Left cardiac atrium (tissue), 4 donors: ENCODE data around the gene ZFYVE27. TPM values are rescaled to one million over a fixed set of nuclear protein-coding genes. Genes with fewer than 3 reads are reported as not detected.

Experiments
- ATAC-seq, 2 donors: fragments of 200-7000 bp; cut with Tn5 transposase; one replicate each; pipeline ENCODE4 v1.9.1; 2020; ENCODE audit warnings: mild to moderate bottlenecking in 2 of 2, moderate library complexity in 2 of 2
- DNase-seq: peaks from one replicate; pipeline ENCODE4 v3.0.0-alpha.2; 2020
- intact Hi-C, 2 donors: fragments of 100-400 bp; cut with DNase I; formaldehyde crosslinking; loops; one replicate each; pipeline versions ENCODE4 v1.14.1 to v1.15.1; 2022 to 2023
- total RNA-seq, 2 donors: library from RNA; stranded (reverse); fragmentation: NEBNext Ultra II Directional; extraction: Animal tissue kit (Norgen Biotek cat#: 25700); gene quantifications; one replicate each; pipeline ENCODE4 v1.2.1, GENCODE V29; 2021
- donor health status: DM: no; HTN: yes; CAD: no.
- donor health status: DM: no; HTN: yes; CAD: no; lungs with severe emphysema.
- donor health status: DM: yes; HTN: yes; CAD: no.
- donor health status: Dilated cardiomyopathy.

ZFYVE27 gene
- total RNA-seq, 2 donors from 2014 or later: 15.7 to 19.5 TPM

DNA sequence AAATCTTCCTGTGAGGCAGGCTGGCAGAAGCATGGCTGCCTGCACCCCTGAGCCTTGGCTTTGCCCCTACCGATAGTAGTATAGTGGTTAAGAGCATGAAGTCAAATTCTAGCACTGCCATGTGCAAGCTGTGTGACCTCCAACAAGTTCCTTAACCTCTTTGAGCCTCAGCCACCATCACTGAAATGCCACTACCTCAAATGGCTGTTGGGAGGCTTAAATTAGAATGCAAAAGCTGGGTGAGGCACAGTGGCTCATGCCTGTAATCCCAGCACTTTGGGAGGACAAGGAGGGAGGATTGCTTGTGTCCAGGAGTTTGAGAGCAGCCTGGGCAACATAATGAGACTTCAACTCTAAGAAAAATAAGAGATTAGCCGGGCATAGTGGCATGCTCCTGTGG, 26.5 kb downstream of the ZFYVE27 start:
- no peak for DNase-seq
- ATAC-seq: peak; percentile 5 to 12
- intact Hi-C loops: no loop called here

DNA sequence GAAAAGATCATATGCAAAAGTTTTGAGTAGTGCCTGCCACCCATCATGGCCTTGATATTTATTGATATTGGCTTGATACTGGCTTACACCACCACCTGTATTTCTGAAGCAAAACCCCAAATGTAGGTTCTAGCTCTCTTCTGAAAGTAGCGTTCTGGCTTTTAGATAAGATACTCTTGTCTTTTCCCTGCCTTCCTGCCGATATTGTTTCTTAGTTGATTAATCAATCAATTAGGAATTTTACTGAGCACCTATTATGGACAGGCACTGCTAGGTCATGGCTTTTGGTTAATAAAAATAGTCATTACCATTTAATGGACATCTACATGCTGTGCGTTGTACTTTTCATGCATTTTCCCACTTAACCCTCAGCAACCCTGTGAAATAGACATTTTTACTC, 27.0 kb downstream of the ZFYVE27 start:
- no peak for ATAC-seq
- DNase-seq: no peak
- intact Hi-C loops: no loop called here

DNA sequence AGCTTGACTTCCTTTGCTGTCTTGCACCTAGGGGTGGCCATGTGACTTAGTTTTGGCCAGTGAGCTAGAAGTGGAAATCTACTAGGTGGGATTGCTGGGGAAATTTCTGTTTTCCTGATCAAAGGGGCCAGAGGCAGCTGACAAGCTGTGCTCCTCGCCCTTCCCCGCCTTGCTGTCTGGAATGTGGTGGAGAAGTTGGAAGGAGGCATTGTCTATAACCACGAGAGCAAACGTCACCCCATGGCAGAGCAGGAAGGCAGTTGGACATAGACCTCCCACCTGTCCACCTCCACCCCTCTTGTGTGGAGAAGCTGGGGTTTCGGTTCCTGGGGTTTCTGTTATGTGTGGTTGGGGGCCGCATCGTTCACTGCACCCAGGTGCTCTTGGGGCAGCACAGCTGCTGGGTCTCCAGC, 27.6 kb downstream of the ZFYVE27 start:
- no peak for DNase-seq
- ATAC-seq: peak in 1 of 2 donors; percentile 6
- intact Hi-C loops: no loop called here

DNA sequence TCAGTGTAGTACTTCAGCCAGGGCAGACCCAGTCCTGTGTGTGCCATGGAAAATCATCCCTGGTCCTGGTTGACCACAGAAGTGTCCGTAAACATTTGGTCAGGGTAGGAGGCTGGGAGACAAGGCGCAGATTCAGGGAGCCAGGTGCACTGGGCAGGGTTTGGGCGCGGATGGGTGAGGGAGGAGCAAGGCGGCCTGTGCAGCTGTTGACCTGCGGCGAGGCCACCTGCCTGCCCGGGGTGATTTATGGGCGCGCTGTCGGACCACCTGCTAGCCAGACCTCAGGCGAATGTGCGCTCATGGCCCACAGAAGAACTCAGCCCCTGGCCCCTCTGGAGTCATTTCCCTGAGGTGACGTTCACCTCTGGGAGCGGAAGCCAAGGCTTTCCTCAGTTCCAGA, 28.3 kb downstream of the ZFYVE27 start:
- DNase-seq (no peak), ATAC-seq (peak in 1 of 2 donors; percentile 4)
- intact Hi-C loops: no loop called here

DNA sequence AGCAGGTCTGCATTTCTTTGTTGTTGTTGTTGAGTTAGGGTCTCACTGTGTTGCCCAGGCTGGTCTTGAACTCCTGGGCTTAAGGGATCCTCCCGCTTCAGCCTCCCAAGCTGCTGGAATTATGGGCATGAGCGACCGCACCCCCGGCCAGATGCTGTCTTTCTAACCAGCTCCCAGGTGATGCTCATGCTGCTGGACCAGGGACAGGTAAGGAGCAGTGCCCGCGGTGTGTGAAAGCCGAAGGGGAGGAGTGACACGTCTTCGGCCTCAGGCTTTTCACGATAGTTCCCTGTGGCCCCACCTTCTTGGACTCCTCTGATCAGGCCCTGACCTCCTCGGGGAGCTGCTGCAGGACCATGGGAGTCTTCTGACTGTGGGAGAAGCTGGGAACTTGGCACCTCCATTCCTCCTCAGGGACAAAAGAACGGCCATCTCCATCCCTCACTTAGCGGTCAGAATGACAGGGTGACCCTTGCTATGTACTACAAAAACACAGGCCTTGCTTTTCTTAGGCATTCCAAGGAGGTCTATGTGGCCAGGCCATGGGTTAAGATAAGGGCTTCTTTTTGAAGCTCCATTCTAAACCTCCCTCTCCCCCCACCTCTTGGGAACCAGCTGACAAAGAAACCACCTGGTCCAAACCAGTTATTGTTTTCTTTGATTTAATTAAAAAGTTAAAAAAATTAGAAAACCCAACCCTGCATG, 29.3 kb downstream of the ZFYVE27 start:
- intact Hi-C loops: no loop called here
- DNase-seq (no peak), ATAC-seq (no peak)

DNA sequence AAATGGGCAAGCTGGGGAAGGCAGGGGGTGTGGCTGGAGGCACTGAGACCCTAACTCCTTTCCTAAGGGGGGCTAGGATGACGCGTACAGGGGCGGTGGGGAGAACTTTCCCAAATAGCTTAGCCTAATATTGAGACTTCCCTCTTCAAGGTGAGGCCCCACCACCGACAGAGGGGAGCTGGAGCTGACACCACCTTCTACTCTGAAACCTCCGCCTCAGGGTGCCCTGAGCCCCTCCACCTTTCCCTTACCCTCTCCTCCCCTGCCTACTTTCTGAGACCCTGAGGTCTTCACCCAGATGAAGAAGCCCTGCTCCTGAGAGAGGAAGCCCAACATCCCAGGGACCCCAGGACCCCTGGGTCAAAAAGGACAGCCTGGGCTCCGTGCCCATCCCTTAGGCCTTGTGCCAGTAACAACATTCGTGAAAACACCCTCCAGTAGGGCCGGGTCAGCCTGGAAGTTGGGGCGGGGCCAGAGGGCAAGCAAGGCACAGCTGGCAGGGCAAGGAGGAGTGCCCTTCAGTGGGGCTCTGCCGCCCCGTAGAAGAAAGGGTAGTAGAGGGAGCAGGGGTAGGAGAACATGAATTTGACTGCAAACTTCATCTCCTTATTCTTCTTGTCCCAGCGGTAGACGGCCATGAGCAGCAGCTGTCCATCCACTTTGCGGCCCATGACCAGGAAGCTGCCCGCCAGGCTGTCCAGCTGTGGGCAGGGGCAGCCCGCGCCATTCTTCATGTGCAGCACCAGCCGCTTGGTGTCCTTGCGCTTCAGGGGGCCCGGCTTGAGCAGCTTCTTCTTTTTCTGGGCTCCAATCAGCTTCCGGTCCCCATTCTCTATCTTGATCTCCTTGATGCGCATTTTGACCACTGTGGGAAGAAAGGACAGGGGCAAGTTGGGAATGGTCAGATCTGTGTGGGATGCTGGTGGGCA, 30.3 kb downstream of the ZFYVE27 start:
- no peak for ATAC-seq
- intact Hi-C loops: no loop called here
- no peak for DNase-seq

DNA sequence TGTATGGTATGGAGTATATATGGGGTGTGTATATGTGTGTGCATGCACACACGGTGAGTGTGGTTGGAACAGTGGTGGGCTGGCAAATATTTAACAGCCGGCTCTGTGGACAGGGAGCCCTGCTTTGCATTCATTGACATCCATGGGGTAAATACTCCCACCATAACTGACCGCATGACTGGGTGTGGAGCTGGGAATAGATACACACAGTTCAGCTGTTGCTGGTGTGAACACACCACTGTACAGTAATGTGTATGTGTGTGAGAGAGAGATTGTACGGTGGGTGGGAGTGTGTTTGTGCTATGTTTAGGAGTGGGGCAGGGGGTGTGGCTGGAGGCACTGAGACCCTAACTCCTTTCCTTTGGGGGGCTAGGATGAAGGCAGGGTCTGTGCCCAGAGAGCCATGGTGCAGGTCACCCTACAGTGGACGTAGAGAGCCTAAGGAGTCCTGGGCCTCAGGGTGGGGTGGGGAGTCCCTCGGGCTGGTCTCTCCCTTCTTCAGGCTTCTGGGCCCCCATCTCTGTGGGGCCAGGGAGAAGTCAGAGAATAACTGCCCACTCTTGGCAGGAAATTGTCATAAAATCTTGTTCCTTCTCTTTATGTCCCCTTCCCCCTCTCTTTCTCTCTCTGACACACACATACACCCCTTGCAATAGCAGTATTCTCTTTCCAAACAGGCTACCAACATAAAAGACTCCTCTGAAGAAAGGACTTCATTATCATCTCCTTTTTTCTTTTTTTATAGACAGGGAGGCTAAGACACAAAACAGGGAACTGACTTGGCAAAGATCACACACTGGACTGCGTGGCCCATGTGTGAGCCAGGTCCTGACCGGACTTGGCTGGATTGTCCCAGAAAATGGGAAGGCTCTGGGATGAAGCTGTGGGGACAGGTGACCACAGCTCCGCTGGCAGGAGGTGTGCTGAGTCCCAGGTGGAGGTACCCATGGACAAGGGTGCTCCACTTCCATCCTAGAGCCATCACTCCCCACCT, 31.7 kb downstream of the ZFYVE27 start:
- ATAC-seq: no peak
- intact Hi-C loops: no loop called here
- no peak for DNase-seq

DNA sequence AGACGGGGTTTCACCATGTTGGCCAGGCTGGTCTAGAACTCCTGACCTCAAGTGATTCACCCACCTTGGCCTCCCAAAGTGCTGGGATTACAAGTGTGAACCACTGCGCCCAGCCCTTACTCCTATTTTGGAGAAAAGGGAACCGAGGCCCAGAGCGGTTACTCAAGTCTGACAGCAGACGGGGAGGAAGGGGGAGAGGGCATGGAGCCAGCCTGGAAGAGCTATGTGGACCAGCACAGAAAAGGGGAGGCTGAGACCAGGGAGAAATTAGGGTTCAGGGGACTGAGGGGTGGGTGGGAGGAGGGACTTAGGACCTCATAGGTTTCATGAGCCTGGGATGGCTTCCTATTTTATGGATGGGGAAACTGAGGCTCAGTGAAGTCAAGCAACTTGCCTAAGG, 33.3 kb downstream of the ZFYVE27 start:
- DNase-seq (no peak), ATAC-seq (no peak)
- intact Hi-C loops: no loop called here

DNA sequence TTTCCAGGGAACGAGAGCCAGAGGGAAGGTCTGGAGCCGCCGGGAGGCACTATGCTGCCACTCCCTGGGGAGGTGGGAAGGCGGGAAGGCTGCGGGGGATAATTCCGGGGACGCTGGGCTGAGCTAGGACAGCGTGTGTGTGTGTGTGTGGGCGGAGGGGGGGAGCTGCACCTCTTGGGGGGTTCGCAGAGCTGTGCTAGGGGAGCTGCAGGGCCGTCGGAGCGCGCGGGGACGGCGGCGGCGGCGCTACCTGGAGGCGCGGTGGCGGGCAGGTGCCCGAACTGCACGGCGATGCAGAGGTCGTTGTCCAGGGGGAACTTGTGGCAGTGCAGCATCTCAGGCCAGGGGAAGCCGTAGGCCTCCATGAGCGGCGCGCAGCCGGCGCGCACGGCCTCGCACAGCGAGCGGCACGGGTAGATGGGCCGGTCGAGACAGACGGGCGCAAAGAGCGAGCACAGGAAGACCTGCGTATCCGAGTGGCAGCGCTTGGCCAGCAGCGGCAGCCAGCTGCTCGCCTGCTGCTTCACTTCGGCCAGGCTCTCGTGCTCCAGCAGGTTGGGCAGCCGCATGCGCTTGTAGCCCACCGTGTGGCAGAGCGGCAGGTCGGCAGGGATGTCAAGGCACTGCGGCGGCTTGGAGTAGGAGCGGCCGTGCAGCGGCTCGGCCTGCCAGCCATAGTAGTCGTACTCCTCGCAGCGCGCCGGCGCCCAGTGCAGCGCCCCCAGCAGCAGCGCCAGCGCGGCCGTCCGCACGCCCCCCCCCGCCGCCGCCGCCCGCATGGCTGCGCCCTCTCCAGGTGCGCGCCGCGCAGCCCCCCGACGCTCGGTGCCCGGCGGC, 34.3 kb downstream of the ZFYVE27 start:
- intact Hi-C loops: no loop called here
- ATAC-seq: peak; percentile 8 to 20
- no peak for DNase-seq

DNA sequence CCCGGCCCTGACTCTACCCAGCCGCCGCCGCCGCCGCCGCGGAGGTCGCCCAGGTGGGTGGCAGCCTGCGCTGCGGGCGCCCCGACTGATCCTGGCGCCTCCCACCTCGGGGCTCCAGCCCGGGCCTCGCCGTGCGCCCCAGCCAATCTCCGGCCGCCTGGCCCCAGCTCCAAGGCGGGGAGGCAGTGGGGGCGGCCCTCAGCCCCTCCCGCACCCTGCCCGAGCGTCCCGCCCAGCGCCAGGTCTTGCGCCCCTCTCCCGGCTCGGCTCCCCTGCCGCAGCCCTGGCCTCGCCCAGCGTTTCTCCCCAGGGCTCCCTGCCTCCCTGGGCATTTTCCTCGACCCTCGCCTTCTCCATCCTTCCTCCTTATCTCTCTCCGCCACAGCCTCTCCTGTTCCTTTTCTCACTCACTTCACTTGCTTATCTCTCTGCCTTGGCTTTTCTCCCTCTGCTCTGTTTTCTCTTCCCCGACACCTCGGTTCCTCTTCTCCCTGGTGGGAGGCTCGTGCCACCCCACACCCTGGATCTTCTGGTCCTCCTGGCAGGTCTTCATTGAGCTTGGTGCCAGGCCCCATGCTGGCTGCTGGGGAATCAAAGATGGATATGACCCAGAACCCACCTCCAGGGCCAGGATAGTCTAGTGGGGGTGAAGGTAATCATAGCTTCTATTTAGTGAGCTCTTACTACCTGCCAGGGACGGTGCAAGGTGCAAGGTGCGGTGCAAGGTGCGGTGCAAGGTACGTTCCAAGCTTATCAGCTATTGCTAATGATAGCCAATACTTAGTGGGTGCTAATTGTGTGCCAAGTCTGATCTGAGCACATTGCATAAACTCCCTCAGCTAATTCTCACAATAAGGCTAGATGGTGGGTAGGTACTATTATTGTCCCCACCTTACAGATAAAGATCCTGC, 35.2 kb downstream of the ZFYVE27 start, which contains the start of gene SFRP5:
SFRP5 (minus strand) TSS at position 87 of the 911 bp plus-strand sequence. CDS start 166 bp downstream, outside the sequence.
- ATAC-seq: peak; percentile 73 to 80
- intact Hi-C loops: no loop called here
- no peak for DNase-seq

DNA sequence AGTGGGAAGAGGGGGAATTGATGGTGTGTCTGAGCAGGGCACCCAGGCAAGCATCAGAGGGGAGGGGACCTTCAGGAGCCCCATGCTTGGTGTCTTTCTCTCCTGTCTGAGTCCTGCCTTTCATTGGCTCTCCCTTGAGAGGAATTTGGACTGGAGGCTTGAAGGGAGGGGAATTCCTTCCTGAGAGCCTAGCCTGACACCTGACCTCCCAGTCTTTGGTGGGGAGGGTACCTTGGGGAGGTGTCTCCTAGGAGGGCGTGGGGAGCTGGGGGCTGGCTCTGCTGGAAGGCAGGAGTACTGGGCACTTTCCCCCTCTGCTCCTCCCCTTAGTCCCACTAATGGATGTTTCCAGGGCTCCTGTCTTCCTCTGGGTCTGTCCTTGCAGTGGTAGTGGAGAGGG, 36.2 kb downstream of the ZFYVE27 start:
- intact Hi-C loops: no loop called here
- ATAC-seq: no peak
- DNase-seq: no peak

DNA sequence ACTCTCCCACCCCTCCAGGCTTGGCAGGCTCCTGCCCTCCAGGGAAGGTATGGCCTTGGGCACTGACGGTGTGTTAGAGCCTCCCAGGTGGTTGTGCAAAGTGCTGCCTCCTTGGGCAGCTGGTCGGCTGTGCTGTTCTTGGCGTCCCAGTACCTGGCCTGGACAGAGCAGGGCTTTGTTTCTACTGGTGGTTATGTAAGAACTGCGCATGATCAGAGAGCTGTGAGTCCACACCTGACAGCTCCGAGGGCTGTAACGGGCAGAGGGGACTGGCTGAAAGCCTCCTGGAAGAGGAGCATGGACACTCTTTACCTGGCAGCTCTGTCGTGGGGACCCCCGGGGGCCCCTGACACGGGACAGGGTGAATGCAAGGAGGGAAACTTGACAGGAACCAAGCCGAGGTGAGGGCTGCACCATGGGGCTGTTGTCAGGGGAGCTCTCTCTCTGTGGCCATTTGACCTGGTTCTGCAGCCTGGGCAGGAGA, 37.9 kb downstream of the ZFYVE27 start:
- intact Hi-C loops: no loop called here
- DNase-seq: no peak
- no peak for ATAC-seq

DNA sequence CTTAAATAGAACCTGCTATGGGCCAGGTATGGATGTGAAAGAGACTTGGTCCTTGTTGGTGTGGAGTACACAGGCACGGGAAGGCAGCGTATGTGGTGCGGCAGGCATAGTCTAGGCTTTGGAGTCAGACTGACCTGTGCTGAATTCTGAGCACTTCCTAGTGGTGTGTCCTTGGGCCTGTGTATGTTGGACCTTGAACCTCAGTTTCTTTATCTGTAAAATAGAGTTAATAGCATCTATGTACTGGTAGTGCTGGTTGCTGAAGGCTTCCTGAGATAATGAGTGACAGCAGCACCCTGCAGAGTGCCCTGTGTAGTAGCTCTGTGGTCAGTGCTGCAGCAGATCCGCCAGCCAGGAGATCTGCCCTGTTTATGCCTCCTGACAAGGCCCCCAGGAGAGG, 40.2 kb downstream of the ZFYVE27 start:
- intact Hi-C loops: no loop called here

DNA sequence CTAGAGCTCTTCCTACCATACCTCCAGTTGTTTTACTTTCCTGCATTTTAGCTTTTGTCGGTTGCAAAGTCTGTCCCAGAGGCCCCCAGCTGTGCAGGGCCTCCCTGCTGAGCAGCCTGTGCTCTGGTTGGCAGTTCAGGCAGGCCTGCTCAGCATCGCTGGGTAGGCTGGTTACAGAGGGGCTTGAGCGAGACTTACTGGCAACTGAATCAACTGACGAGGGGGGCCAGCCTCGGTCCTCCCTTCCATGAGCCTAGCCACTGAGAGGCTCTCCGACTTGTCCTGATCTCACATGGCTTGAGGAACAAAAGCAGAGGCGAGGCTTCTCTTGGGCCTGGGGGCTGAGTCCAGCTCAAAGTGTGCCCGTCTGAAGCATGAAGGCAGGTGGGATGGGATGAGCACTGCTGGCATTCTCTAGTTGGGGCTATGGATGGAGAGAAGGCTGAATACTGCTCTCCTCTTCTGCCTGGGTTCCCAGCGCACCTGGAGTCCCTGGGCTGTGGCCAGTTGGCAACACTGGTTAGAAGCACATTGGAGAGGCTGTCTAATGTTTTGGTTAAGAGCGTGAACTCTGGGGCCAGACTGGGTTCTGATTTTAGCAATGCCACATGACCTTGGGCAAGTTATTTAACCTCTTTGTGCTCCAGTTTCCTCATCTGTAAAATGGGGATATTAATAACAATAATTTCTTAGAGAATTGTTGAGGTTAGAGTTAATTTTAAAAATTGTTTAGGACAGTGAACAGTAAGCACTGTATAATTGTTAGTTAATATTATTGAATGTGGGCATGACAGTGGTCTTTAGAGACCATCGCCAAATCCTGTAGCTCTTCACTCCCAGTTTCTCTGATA, 41.7 kb downstream of the ZFYVE27 start:
- intact Hi-C loops: no loop called here
- no peak for DNase-seq
- no peak for ATAC-seq

More for the DNA sequence above, 40.2 kb downstream of the ZFYVE27 start:
- DNase-seq (no peak), ATAC-seq (no peak)

DNA sequence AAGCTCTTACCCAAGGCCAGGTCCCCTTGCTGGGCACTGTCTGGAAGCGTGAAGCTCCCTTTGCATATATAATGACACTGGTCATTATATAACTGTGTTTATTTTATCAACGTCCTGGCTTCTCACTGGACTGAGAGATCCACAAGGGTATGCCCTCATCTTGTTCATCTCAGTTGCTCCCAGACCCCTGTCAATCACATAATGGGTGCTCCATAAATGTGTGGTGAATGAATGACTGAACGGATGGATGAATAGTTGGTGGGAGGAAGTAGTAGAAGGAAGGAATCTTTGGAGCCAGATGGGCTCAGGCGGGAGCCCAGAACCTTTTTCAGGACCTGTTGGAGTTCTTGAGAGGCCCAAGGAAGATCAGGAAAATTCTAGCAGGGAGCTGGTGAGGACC, 42.6 kb downstream of the ZFYVE27 start:
- intact Hi-C loops: no loop called here
- DNase-seq: no peak
- no peak for ATAC-seq

DNA sequence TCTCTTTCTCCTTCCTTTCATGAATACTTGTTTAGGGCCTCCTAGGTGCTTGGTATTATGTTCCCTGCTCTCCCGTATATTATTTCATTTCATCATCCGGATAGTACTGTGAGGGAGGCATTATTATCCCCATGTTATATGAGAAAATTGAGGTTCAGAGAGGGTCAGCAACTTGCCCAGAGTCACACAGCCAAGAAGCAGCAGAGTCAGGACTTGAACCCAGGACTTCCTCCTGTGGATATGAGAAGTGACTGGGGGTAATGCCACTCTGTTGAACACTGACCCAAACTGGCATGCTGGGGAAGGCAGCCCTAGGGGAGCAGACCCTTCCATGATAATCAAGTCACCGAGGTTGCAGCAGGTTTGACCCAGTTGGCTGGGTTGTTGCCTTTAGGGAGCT, 43.0 kb downstream of the ZFYVE27 start:
- ATAC-seq: no peak
- DNase-seq: no peak
- intact Hi-C loops: no loop called here
